WTC11 (cell line): ENCODE measurements around the gene BIVM. TPM values are rescaled to one million over a fixed set of nuclear protein-coding genes. Genes with fewer than 3 reads are reported as not detected.
A peak's percentile ranks its signal among the peaks of the same experiment; 100 is the strongest.

Experiments used
- ATF1 ChIP-seq: sonication (generic); formaldehyde crosslinking; IDR thresholded peaks from 2 replicates; pipeline ENCODE4 v1.8.1; 2023; ENCODE audit warnings: mild to moderate bottlenecking, moderate library complexity, missing genetic modification reagents
- CBFB ChIP-seq: sonication (generic); formaldehyde crosslinking; IDR thresholded peaks from 2 replicates; pipeline ENCODE4 v1.8.1; 2022; ENCODE audit warnings: mild to moderate bottlenecking, low read depth, missing genetic modification reagents
- CREM ChIP-seq: sonication (generic); formaldehyde crosslinking; IDR thresholded peaks from 2 replicates; pipeline ENCODE4 v1.8.1; 2022; ENCODE audit warnings: mild to moderate bottlenecking, missing genetic modification reagents, moderate library complexity
- ELF4 ChIP-seq: sonication (generic); formaldehyde crosslinking; IDR thresholded peaks from 2 replicates; pipeline ENCODE4 v1.8.1; 2022; ENCODE audit warnings: low read depth, mild to moderate bottlenecking, moderate library complexity, missing genetic modification reagents
- FOXJ3 ChIP-seq: sonication (generic); formaldehyde crosslinking; IDR thresholded peaks from 2 replicates; pipeline ENCODE4 v1.9.0; 2021; ENCODE audit warnings: missing genetic modification reagents, mild to moderate bottlenecking, borderline replicate concordance
- FOXK1 ChIP-seq: sonication (generic); formaldehyde crosslinking; IDR thresholded peaks from 2 replicates; pipeline ENCODE4 v1.8.0; 2022; ENCODE audit warnings: mild to moderate bottlenecking, moderate library complexity, missing genetic modification reagents
- GRHL2 ChIP-seq: fragments of 250-450 bp; sonication (Bioruptor Pico); IDR thresholded peaks from 2 replicates; pipeline ENCODE4 v1.8.0; 2022; ENCODE audit warnings: mild to moderate bottlenecking, moderate library complexity; ENCODE audit not compliant: insufficient replicate concordance, severe bottlenecking
- MXD4 ChIP-seq: fragments of 250-450 bp; sonication (Bioruptor Pico); IDR thresholded peaks from 2 replicates; pipeline ENCODE4 v1.8.0; 2021; ENCODE audit warnings: mild to moderate bottlenecking, moderate library complexity, borderline replicate concordance
- MYBL2 ChIP-seq: sonication (generic); formaldehyde crosslinking; IDR thresholded peaks from 2 replicates; pipeline ENCODE4 v1.8.1; 2023; ENCODE audit warnings: mild to moderate bottlenecking, moderate library complexity, missing genetic modification reagents
- NFATC4 ChIP-seq: fragments of 250-450 bp; sonication (Bioruptor Pico); IDR thresholded peaks from 2 replicates; pipeline ENCODE4 v1.9.0; 2021; ENCODE audit warnings: mild to moderate bottlenecking
- RORB ChIP-seq: fragments of 250-450 bp; sonication (Bioruptor Pico); IDR thresholded peaks from 2 replicates; pipeline ENCODE4 v1.9.0; 2021; ENCODE audit warnings: mild to moderate bottlenecking
- SMAD4 ChIP-seq: sonication (generic); formaldehyde crosslinking; IDR thresholded peaks from 2 replicates; pipeline ENCODE4 v1.8.0; 2022; ENCODE audit warnings: mild to moderate bottlenecking, missing genetic modification reagents
- SOX15 ChIP-seq: fragments of 250-450 bp; sonication (Bioruptor Pico); IDR thresholded peaks from 2 replicates; pipeline ENCODE4 v1.9.0; 2021; ENCODE audit warnings: mild to moderate bottlenecking
- SP1 ChIP-seq: sonication (generic); formaldehyde crosslinking; conservative IDR thresholded peaks from 2 replicates; pipeline ENCODE4 v1.8.1; 2022; ENCODE audit warnings: missing genetic modification reagents
- TEAD1 ChIP-seq: sonication (generic); formaldehyde crosslinking; IDR thresholded peaks from 2 replicates; pipeline ENCODE4 v1.8.0; 2022; ENCODE audit warnings: mild to moderate bottlenecking, missing genetic modification reagents
- TP53 ChIP-seq: sonication (generic); formaldehyde crosslinking; IDR thresholded peaks from 2 replicates; pipeline ENCODE4 v1.8.1; 2023; ENCODE audit warnings: mild to moderate bottlenecking, missing genetic modification reagents
- ZBTB21 ChIP-seq: sonication (generic); formaldehyde crosslinking; IDR thresholded peaks from 2 replicates; pipeline ENCODE4 v1.8.1; 2023; ENCODE audit warnings: mild to moderate bottlenecking, missing genetic modification reagents, borderline replicate concordance
- ZNF121 ChIP-seq: sonication (generic); formaldehyde crosslinking; IDR thresholded peaks from 2 replicates; pipeline ENCODE4 v1.8.0; 2023; ENCODE audit warnings: missing genetic modification reagents
- ZNF317 ChIP-seq: sonication (generic); formaldehyde crosslinking; IDR thresholded peaks from 2 replicates; pipeline ENCODE4 v1.8.1; 2023; ENCODE audit warnings: low read depth, mild to moderate bottlenecking, moderate library complexity, missing genetic modification reagents, borderline replicate concordance
- ZNF416 ChIP-seq: fragments of 250-450 bp; sonication (Bioruptor Pico); IDR thresholded peaks from 2 replicates; pipeline ENCODE4 v1.9.0; 2021; ENCODE audit warnings: mild to moderate bottlenecking, inconsistent platforms
- total RNA-seq: library from RNA; stranded (reverse); gene quantifications from 3 replicates; pipeline ENCODE4 v1.2.3, GENCODE V29; 2021
- TF ChIP-seq, protein P1 (sequence below): sonication (generic); formaldehyde crosslinking; IDR thresholded peaks from 2 replicates; pipeline ENCODE4 v1.8.1; 2023; ENCODE audit warnings: mild to moderate bottlenecking, missing genetic modification reagents, borderline replicate concordance
- TF ChIP-seq, protein P2 (sequence below): sonication (generic); formaldehyde crosslinking; IDR thresholded peaks from 2 replicates; pipeline ENCODE4 v1.8.1; 2022; ENCODE audit warnings: missing genetic modification reagents, borderline replicate concordance
- TF ChIP-seq, protein P3 (sequence below): fragments of 250-450 bp; sonication (Bioruptor Pico); IDR thresholded peaks from 2 replicates; pipeline ENCODE4 v1.9.0; 2021; ENCODE audit warnings: mild to moderate bottlenecking
- TF ChIP-seq, protein P4 (sequence below): sonication (generic); formaldehyde crosslinking; conservative IDR thresholded peaks from 2 replicates; pipeline ENCODE4 v1.8.1; 2022; ENCODE audit warnings: mild to moderate bottlenecking, missing genetic modification reagents
- TF ChIP-seq, protein P5 (sequence below): sonication (generic); formaldehyde crosslinking; IDR thresholded peaks from 2 replicates; pipeline ENCODE4 v1.8.1; 2022; ENCODE audit warnings: low read depth, mild to moderate bottlenecking, moderate library complexity, missing genetic modification reagents, borderline replicate concordance
- TF ChIP-seq, protein P6 (sequence below): sonication (generic); formaldehyde crosslinking; IDR thresholded peaks from 2 replicates; pipeline ENCODE4 v1.8.1; 2022; ENCODE audit warnings: mild to moderate bottlenecking, missing genetic modification reagents, moderate library complexity, borderline replicate concordance
- TF ChIP-seq, protein P7 (sequence below): sonication (generic); formaldehyde crosslinking; IDR thresholded peaks from 2 replicates; pipeline ENCODE4 v1.8.1; 2023; ENCODE audit warnings: mild to moderate bottlenecking, missing genetic modification reagents

Gene BIVM
- total RNA-seq, 1 experiment from 2014 or later: 10.2 TPM

DNA sequence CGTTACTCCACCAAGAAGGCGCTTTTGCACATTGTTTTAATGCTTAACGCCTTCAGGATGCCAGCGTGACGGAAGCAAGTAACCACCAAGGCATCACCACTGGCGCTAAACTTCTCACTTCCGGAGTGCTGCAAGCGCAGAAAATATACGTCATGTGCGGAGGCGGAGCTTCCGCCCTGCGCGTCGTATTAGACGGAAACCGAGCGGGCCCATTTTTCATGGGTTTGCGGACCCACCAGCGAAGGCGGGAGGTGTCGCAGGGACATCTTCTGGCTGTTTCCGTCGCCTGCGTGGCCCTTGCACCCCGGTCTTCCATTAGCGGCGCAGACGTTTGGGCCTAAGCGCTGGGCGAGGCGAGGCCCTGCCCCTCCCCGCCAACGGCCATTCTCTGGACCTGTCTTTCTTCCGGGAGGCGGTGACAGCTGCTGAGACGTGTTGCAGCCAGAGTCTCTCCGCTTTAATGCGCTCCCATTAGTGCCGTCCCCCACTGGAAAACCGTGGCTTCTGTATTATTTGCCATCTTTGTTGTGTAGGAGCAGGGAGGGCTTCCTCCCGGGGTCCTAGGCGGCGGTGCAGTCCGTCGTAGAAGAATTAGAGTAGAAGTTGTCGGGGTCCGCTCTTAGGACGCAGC lies 46.8 kb downstream of the BIVM start, which contains the start of gene ERCC5 (continued):
- TF ChIP-seq MXD4 (CRISPR knock-in tag) (no peak), ZBTB21 (CRISPR knock-in tag) (peak; percentile 72; the same call in 1 of the 2 replicates), ZNF121 (CRISPR knock-in tag) (no peak), ATF1 (no peak; the same call in 1 of the 2 replicates), SP1 (peak; percentile 96), ZNF317 (CRISPR knock-in tag) (no peak), ZNF416 (no peak), FOXJ3 (CRISPR knock-in tag) (no peak), CBFB (CRISPR knock-in tag) (peak; percentile 61; the same call in 1 of the 2 replicates), NFATC4 (CRISPR knock-in tag) (no peak), TP53 (0 out of 2 replicates have a peak, but pooled peaks have one; percentile 68), MYBL2 (CRISPR knock-in tag) (peak; percentile 24; the same call in 1 of the 2 replicates), ELF4 (CRISPR knock-in tag) (no peak), GRHL2 (CRISPR knock-in tag) (no peak), TEAD1 (CRISPR knock-in tag) (peak; percentile 82), RORB (no peak), SOX15 (CRISPR knock-in tag) (no peak), SMAD4 (CRISPR knock-in tag) (no peak), FOXK1 (CRISPR knock-in tag) (peak; percentile 94), CREM (CRISPR knock-in tag) (peak; percentile 97)
- TF ChIP-seq, protein P1, sequence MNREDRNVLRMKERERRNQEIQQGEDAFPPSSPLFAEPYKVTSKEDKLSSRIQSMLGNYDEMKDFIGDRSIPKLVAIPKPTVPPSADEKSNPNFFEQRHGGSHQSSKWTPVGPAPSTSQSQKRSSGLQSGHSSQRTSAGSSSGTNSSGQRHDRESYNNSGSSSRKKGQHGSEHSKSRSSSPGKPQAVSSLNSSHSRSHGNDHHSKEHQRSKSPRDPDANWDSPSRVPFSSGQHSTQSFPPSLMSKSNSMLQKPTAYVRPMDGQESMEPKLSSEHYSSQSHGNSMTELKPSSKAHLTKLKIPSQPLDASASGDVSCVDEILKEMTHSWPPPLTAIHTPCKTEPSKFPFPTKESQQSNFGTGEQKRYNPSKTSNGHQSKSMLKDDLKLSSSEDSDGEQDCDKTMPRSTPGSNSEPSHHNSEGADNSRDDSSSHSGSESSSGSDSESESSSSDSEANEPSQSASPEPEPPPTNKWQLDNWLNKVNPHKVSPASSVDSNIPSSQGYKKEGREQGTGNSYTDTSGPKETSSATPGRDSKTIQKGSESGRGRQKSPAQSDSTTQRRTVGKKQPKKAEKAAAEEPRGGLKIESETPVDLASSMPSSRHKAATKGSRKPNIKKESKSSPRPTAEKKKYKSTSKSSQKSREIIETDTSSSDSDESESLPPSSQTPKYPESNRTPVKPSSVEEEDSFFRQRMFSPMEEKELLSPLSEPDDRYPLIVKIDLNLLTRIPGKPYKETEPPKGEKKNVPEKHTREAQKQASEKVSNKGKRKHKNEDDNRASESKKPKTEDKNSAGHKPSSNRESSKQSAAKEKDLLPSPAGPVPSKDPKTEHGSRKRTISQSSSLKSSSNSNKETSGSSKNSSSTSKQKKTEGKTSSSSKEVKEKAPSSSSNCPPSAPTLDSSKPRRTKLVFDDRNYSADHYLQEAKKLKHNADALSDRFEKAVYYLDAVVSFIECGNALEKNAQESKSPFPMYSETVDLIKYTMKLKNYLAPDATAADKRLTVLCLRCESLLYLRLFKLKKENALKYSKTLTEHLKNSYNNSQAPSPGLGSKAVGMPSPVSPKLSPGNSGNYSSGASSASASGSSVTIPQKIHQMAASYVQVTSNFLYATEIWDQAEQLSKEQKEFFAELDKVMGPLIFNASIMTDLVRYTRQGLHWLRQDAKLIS (CRISPR knock-in tag): peak; percentile 68; the same call in 1 of the 2 replicates
- TF ChIP-seq, protein P2, sequence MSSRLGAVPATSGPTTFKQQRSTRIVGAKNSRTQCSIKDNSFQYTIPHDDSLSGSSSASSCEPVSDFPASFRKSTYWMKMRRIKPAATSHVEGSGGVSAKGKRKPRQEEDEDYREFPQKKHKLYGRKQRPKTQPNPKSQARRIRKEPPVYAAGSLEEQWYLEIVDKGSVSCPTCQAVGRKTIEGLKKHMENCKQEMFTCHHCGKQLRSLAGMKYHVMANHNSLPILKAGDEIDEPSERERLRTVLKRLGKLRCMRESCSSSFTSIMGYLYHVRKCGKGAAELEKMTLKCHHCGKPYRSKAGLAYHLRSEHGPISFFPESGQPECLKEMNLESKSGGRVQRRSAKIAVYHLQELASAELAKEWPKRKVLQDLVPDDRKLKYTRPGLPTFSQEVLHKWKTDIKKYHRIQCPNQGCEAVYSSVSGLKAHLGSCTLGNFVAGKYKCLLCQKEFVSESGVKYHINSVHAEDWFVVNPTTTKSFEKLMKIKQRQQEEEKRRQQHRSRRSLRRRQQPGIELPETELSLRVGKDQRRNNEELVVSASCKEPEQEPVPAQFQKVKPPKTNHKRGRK (CRISPR knock-in tag): no peak
- TF ChIP-seq, protein P3, sequence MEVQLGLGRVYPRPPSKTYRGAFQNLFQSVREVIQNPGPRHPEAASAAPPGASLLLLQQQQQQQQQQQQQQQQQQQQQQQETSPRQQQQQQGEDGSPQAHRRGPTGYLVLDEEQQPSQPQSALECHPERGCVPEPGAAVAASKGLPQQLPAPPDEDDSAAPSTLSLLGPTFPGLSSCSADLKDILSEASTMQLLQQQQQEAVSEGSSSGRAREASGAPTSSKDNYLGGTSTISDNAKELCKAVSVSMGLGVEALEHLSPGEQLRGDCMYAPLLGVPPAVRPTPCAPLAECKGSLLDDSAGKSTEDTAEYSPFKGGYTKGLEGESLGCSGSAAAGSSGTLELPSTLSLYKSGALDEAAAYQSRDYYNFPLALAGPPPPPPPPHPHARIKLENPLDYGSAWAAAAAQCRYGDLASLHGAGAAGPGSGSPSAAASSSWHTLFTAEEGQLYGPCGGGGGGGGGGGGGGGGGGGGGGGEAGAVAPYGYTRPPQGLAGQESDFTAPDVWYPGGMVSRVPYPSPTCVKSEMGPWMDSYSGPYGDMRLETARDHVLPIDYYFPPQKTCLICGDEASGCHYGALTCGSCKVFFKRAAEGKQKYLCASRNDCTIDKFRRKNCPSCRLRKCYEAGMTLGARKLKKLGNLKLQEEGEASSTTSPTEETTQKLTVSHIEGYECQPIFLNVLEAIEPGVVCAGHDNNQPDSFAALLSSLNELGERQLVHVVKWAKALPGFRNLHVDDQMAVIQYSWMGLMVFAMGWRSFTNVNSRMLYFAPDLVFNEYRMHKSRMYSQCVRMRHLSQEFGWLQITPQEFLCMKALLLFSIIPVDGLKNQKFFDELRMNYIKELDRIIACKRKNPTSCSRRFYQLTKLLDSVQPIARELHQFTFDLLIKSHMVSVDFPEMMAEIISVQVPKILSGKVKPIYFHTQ (CRISPR knock-in tag): no peak
- TF ChIP-seq, protein P4, sequence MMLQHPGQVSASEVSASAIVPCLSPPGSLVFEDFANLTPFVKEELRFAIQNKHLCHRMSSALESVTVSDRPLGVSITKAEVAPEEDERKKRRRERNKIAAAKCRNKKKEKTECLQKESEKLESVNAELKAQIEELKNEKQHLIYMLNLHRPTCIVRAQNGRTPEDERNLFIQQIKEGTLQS (CRISPR knock-in tag): no peak
- TF ChIP-seq, protein P5, sequence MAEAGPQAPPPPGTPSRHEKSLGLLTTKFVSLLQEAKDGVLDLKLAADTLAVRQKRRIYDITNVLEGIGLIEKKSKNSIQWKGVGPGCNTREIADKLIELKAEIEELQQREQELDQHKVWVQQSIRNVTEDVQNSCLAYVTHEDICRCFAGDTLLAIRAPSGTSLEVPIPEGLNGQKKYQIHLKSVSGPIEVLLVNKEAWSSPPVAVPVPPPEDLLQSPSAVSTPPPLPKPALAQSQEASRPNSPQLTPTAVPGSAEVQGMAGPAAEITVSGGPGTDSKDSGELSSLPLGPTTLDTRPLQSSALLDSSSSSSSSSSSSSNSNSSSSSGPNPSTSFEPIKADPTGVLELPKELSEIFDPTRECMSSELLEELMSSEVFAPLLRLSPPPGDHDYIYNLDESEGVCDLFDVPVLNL (CRISPR knock-in tag): no peak
- TF ChIP-seq, protein P6, sequence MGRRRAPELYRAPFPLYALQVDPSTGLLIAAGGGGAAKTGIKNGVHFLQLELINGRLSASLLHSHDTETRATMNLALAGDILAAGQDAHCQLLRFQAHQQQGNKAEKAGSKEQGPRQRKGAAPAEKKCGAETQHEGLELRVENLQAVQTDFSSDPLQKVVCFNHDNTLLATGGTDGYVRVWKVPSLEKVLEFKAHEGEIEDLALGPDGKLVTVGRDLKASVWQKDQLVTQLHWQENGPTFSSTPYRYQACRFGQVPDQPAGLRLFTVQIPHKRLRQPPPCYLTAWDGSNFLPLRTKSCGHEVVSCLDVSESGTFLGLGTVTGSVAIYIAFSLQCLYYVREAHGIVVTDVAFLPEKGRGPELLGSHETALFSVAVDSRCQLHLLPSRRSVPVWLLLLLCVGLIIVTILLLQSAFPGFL (CRISPR knock-in tag): no peak
- TF ChIP-seq, protein P7, sequence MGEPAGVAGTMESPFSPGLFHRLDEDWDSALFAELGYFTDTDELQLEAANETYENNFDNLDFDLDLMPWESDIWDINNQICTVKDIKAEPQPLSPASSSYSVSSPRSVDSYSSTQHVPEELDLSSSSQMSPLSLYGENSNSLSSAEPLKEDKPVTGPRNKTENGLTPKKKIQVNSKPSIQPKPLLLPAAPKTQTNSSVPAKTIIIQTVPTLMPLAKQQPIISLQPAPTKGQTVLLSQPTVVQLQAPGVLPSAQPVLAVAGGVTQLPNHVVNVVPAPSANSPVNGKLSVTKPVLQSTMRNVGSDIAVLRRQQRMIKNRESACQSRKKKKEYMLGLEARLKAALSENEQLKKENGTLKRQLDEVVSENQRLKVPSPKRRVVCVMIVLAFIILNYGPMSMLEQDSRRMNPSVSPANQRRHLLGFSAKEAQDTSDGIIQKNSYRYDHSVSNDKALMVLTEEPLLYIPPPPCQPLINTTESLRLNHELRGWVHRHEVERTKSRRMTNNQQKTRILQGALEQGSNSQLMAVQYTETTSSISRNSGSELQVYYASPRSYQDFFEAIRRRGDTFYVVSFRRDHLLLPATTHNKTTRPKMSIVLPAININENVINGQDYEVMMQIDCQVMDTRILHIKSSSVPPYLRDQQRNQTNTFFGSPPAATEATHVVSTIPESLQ: no peak
